Left kidney (tissue), 2 donors: ENCODE results near the gene RYR3. TPM values are rescaled to one million over a fixed set of nuclear protein-coding genes. Genes with fewer than 3 reads are reported as not detected.
"Not testable (repeated sequence)": the region's sequence is repeated elsewhere in the genome, so short reads cannot be mapped to it uniquely, and the experiment has no call there.

Source experiments
- DNase-seq: peaks from one replicate; pipeline ENCODE4 v3.0.0-alpha.2; 2013
- polyA plus RNA-seq: library from polyadenylated mRNA; unstranded; fragments of 120-200 nt; gene quantifications from one replicate; pipeline ENCODE4 v1.2.1, GENCODE V29; 2013; ENCODE audit not compliant: insufficient read length

Gene RYR3
- polyA plus RNA-seq, 1 donor = 16.9 TPM

DNA sequence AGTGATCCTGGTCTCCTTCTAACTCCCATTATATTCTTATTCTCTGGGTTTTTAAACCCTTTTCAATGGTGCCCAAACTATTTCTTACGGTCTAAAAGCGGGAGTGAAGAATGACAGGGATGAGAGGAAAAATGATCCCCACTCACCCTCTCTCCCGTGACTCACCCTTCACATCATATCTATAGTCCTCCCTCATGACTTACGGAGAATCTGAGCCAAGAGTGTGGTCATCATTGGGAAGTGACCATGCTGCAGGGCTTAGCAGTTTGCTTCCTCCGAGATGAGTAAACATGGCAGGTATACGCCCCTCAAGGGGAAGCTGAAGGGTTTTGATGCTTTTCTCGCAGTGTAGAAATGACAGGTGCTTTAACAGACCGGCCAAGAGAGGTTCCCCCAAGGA, 274.0 kb downstream of the RYR3 start:
- DNase-seq = no peak

DNA sequence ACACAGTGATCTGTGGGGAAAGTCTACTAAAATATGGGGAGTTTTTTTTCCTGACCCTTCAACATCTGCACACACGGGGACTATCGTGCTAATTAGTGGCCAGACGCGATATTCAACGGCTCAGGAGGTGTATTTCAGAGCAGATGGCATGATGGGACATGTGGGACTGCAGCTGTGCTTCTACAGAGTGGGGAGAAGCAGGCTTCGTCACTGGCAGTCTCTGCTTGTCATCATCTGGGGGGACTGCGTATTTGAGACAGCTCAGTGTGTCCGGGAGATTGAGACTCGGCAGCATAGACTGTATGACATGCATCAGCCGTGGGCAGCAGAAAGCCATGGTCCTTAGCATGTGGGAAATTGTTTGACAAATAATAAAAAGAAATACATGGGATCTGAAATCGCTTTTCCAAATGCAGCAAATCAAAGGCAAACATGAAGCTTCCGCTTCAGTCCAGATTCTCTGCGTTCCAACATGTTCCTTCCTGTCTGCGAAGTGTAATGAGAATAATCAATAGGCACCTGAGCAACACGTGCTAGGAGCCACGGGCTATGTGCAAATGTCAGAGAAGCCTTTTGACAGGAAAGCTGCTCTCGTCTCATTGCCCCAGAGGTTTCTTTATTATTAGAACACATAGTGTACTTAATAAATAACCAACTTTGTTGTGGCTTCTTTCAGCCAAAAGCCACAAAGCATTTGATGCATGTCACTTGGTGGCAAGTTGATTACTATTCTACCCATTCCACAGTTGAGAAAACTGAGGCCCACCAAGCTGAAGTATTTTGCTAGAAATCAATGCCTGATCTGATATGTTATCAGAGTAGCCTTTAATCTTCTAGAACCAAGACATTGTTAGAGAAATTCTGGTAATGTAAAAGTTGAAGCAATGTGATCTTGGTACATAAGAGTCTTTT, 276.3 kb downstream of the RYR3 start:
- no peak for DNase-seq

DNA sequence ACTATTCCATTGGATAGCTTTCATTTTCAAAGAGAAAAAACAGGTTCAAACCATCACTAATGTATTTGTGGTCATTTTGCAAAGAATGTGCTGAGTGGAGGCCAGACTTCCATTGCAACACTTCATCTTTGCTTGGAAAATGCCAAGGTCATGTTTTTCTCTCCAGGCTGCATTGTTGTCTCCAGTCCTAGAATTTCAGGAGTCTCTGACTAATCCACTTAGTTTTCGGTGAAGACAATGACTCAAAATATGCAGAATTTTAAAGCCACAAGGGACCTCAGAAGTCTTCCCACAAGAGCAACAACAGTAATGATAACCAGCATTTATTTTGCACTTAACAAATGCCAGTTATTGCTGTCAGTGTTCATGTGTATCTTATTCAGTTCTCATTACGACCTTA, 277.0 kb downstream of the RYR3 start:
- no peak for DNase-seq

DNA sequence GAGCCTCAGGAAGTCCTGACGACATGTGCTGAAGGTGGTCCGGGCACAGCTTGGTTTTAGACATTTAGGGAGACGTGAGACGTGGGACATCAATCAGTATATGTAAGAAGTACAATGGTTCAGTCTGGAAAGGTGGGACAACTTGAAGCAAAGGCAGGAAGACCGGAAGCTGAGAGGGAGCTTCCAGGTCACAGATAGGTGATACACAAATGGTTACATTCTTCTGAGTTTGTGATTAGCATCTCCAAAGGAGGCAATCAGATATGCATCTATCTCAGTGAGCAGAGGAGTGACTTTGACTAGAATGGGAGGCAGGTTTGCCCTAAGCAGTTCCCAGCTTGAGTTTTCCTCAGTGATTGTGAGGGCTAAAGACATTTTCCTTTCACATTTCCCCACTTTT, 282.1 kb downstream of the RYR3 start:
- no peak for DNase-seq

DNA sequence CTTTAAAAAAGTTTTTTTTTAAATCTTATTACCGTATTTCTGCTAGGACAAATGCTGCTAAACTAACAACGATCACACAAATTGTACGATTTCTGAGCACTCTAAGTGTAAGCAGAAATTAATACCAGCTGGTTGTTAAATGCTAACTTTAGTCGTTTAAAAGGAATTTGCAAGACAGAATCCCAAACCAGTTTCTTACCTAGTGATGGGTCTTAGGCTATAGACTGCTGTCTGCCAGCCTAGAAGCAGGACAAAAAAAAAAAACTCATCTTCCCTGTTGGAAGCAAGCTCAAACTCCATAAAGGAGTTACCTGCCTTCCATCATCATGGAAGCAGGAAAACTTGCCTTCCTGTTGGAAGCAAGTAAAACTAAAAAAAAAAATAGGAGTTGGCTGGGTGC, 287.6 kb downstream of the RYR3 start:
- DNase-seq = not testable (repeated sequence)

DNA sequence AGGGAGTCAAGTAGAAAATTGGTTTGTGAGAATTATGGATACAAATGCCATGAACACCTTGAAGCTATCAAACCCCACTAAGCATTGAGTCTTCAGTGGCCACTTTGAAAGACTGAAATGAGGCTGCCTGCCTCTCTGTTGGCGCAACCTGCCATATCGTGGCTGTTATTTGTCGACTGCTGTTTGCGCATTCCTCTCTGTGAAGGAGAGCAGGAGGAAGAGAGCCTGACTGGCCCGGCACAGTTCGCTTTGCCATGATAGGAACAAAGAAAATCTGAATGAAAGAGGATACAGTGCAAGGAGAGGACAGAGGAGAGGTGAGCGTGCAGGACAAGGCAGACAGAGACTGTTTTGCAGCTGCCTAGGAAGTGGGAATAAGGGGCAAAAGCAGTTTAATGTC, 289.4 kb downstream of the RYR3 start:
- no peak for DNase-seq

DNA sequence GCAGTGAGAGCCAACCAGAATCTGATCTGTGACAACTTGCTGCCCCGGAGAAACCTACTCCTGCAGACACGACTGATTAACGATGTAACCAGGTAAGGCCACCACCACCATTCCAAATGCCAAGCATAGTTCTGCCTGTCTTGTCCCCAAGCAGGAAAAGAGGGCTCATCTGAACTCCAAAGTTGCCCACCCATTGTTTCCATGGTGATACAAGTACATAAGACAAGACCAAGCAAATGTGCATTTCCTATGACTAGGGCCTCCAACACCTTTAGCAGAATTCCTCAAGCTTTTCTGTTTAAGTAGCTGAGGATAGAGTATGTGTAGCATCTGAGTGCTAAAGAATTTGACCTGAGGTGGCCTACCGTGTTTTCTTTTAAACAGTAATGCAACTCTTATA, 290.7 kb downstream of the RYR3 start:
- DNase-seq = no peak

DNA sequence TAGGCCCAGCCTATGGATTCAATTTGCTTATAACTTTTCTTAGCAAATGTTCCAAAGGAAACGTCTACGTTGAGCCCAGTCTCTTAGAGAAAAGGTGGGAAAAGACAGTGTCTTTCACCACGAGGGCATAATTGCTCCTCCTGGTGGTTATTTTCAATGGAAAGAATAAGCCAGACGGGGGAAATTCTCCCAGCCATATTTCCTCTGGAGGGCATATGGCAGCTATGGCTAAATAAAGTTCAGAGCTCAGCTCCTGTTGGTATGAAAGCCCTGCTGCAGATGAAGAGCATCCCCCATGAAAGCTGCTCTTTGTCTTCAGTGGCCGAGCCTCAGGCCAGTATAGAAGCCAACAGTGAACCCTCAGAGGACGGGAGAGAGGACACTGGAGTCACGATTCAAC, 297.9 kb downstream of the RYR3 start:
- DNase-seq = no peak

DNA sequence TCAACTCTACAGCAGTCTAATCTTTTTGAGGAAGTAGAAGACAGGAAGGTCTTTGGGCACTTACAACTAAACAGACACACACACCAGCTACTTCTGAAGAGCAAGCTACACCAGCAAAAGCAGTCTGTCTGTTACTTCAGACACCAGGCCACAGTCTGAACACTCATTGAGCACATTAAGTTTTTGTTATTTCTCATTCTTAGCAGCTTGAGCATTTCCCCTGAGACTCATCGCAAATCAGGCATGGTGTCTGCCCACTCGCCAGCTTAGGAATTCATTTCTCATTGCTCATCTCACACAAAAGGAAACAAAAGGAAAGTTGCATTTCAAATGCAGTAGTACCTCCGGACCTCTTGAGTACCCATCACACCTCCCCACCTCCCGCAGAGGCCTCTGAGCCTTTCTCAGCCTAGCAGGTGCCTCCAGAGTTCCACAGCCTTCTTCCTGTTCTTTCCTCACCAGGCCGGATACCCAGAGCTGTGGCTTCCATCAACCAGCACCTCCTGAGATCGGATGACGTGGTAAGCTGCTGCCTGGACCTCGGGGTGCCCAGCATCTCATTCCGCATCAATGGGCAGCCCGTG, 302.0 kb downstream of the RYR3 start:
- DNase-seq = no peak

DNA sequence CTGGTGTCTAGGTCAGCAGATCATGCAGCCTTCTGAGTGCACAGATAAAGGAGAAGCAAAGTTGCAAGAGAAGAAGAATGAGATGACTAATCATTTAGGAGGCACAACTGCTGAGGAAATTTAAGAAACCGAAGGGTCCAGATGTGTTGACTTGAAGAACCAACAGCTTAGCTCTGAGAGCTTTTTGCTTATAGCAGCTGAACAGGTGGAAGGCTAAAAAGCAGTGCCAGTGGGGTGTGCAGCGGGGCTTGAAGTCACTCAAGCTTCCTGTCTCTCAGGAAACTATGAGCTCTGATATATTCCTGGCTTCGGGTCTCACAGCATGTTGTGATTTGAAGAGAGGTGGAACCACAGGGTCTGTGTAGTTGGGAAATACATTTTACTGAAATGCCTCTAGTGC, 305.7 kb downstream of the RYR3 start:
- no peak for DNase-seq

DNA sequence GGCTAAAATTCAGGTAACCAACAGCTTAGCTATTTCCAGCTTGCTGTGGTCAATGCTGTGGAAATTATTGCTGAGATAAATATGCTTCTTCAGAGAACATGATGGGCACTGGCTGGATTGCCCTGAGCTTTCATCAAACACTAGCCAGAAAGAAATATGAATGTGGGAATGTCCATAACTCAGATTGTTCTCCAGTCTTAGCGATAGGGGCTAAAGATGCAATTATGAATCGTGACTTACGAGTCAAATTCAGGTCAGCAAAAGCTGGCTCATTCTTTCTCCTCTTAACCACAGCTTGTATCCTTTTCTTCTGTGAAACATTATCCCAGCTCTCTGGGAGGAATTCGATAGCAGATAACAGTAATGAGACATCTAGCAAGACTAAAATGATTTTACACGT, 307.6 kb downstream of the RYR3 start:
- no peak for DNase-seq

DNA sequence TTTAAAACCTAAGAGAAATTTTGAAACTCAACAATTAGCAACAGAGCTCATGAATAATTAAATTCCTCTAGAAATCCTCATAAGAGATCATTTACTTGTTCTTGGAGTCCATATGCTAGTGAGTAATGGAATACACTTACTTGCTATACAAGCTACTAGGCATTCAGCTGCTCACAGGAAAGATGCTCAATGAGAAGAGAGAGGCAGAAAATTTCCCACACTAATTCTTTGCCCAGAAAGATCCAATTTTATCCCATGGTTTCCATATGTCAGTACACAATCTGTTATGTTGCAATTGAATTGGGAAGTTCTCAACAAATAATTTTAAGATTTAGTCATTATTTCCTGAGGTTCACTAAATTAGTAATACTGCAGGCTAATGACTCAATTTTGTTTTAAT, 310.4 kb downstream of the RYR3 start:
- no peak for DNase-seq

DNA sequence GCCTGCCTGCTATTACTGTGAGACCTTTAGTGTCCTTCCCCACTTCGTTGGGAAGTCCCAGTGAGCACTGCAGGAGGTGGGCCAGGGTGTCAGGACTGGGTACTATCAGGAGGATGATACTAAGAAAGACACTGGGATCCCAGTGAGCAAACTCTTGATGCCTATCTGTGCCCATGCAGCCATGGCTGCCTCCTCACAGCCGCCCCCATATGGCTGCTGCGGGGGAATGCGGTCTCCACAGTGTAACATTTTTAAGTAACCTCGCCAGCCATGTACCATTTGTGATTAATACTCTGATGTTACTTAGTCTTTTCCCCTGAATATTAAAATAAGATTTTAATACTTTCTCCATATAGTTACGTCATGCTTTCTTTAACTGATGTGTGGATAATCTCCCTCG, 312.2 kb downstream of the RYR3 start:
- no peak for DNase-seq

DNA sequence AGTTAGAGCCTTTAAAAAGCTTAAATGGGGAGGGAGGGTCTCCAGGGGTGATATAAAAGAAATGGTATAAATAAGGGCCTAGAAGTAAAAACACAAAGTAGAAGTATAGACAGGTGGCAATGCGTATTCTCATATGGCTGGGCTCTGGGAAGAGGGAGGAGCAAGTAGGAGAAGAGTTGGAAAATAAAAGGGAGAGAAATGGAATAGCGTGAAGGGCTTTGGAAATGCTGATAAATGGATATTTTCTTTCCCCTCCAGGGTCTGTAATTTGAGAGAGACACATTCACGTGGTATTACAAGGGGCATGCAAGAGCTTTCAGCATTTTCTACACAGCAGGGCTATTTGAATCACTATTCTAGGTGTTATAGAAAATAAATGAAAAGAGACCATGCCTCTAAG, 313.7 kb downstream of the RYR3 start:
- DNase-seq = no peak

DNA sequence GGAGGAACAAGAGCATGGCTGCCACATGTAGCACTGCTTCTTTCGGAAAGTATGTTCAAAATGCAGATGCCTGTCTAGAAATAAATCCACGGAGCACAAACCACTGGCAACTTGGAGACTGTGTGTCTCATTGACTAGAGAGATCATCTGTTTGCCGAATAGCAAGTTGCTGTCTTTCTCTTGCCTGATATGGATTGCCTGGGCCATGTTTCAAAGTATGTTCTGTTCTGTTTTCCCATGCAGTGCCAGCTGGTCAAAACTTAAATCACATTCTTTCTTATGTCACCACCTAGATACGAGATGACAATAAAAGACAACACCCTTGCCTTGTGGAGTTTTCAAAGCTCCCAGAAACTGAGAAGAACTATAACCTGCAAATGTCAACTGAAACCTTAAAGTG, 318.9 kb downstream of the RYR3 start:
- no peak for DNase-seq

DNA sequence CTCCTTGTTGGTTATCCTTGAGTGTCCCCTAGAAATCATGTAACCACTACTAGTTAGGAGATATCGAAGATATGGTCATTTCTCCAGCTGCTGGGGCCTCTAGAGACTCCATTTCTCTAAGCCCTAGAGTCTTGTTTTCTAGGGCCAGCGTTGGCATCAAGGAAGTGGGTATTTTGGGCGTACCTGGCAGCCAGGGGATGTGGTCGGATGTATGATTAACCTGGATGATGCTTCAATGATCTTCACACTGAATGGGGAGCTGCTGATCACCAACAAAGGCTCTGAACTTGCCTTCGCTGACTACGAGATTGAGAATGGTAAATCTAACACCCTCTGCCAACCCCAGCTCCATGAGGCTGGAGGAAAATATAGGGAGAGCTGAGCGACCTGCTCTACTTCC, 325.5 kb downstream of the RYR3 start:
- DNase-seq = no peak

DNA sequence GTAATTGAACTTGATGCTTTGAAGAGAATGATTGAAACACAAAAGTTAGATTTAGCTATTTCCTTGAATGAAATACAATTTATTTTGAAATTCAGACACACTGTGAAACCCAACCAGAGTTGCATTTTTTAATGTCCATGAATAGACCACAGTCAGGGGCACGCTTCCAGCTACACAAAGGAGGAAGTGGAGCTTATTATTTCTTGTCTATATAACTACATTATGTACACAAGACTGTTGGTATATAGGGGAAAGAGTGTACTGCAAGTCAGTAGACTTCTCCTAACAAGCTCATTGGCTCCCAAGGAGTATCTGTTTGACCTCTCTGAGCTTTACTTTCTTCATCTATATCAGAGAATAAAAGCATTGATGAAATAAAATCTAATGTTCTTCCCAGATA, 326.2 kb downstream of the RYR3 start:
- DNase-seq = no peak

DNA sequence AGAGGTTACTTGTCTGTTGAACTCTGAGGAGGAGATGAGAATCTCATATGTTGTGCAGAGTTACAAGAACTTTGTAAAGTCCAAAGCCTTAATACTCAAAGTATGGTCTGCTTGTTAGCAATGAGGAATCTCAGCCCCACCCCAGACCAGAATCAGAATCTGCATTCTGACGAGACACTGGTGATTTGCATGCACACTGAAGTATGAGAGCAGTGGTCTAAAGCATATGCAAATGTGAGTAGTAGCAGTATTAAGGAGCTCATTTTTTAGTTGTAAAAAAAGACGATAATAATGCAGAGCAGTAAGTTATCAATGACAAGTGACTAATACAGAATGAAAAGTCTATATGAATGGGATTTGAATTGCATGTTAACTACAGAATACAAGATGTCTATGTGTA, 327.7 kb downstream of the RYR3 start:
- no peak for DNase-seq

DNA sequence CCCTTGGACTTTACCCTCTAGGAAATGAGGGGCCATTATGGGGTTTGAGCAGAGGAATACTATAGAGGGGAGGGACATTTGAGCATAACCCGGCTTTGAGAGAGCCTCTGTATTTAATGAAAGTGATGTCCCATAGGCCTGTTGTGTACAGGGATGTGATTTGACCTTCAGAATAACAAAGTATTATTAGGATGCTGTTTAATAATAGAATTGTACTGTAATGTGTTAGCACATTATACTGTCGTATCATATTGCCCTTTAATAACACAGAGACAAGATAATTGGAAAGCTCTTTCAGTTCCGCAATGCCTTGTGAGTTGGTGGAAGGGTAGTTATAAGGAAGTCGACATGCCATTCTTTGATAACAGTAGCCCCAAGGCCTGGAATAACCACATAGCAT, 328.3 kb downstream of the RYR3 start:
- DNase-seq = no peak

DNA sequence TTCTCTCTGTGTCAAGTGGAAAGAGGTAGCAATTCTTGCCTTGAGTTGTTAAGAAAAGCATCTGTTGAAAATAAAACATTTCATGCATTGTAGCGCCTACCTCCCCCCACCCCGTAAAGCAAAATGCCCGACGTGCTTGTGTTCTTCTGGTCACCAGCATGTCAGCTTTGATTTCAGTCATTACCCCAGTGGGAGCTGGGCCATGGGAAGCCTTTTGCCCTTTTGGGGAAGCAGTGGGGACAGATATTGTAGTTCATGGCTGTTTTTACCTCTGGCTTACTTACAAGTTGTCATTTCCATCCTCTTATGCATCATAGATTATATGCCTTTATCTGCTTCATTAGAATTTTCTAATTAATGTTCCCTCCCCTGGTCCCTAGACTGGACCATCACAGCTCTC, 328.7 kb downstream of the RYR3 start:
- no peak for DNase-seq

DNA sequence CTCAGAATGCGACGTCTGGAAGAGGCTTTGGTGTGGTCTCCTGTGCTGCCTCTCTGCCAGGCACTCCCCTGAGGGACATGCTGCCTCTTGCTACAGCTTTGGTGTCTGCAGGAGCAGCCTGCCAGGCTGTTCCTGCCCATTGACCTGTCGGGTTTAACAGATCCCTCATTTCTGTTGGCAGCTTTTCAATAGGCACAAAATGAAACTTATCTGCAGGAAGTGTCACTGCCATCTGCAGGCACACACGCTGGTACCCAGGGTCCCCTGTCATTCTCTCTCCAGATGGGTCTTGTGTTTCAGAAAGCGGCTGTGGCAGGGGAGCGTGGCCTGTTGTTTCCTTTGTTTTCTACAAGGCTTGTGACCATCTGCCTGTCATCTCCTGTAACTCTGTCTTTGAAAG, 329.2 kb downstream of the RYR3 start:
- no peak for DNase-seq

DNA sequence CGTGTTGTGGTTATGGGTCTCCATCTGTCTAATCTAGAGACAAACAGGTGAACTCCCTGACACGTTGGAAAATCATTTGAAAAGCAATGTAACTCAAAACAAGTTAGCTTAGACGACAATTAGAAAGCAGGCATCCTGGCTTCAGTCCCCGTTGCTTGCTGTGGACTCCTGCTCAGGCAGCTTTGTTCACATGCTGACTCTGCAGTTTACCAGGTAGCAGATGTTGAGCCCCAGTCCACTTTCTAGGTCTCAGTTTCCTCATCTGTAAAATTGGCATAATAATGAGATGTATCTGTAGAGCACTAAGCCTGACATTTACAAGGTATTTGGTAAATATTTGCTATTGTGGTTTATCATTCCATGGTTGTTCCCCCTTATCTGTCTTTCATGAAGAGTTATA, 330.3 kb downstream of the RYR3 start:
- no peak for DNase-seq

DNA sequence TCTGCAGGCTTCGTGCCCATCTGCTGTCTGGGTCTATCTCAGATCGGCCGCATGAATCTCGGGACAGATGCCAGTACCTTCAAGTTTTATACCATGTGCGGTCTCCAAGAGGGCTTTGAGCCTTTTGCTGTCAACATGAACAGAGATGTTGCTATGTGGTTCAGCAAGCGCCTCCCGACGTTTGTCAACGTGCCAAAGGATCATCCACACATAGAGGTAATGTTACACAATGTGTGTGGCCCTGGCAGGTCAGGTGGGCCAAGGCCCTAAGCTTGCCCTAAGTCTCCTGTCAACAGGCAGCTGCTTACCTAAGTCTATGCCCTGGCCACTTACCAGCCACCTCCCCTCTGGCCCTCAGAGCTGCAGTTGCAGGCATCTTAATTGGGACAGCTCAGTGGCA, 333.5 kb downstream of the RYR3 start:
- no peak for DNase-seq

DNA sequence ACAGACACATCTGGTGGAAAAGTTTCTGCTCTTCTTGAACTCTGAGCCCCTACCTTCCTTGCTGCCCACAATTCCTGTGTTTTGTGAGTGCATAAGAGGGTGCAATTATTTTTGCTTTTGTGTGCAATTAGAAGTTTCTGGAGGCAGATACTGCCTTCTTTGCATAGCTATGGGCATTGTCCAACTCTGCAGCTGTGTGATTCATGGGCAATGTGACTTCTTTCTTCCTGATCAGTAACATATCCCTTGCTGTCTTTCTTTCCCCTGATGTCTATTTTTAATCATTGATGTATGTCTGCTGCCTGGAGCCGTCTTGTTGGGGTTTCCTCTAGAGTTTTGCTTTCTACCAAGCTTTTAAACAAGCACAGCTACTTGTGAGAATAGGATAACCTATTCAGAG, 336.0 kb downstream of the RYR3 start:
- no peak for DNase-seq
